Measurements from ENCODE around the gene EHMT1.

- TF ChIP-seq YY1 (IDR thresholded peaks at IDR 0.05; ENCODE audit: insufficient read depth, insufficient read length) (no peak), ZNF274 (IDR thresholded peaks at IDR 0.05; ENCODE audit: low read depth, low read length) (no peak)
Measured at GRCh38 chr9:137836151-137836830, 217.5 kb downstream of the EHMT1 start.

All from NT2/D1 (cell line).